DOHH2 (cell line): ENCODE data around the gene TF.

ENCODE experiments used
- EZH2phosphoT487 ChIP-seq: fragments of 200-600 bp; sonication (generic); IDR thresholded peaks from 2 replicates; pipeline ENCODE4 v1.6.1; 2017; ENCODE audit warnings: borderline replicate concordance, mild to moderate bottlenecking, antibody characterized with exemption, low read length, moderate library complexity, mixed read lengths
- TF ChIP-seq, protein P1 (sequence below): fragments of 200-600 bp; sonication (generic); IDR thresholded peaks from one replicate; pipeline ENCODE4 v1.5.1; 2014; ENCODE audit warnings: antibody characterized with exemption, mild to moderate bottlenecking, low read depth, low read length; ENCODE audit not compliant: poor library complexity, severe bottlenecking

DNA sequence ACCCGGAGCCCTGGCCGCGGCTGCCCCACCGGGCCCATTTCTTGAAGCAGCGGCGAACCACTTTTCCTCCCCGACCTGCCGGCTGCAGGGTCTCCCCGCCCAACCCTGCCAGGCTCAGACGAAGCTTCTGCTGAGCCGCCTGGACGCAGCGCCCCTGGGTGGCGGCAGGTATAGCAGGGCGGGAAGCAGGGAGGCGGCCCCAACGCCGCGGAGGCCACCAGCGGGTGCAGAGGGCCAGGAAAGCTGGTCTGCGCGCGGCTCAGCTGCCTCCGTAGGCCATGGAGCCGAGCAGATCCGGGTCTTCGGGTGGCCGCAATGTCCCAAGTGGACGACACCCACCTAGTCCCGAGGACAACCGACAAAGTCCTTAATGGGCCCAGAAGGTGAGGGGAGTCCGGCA, 37.6 kb downstream of the TF start:
- TF ChIP-seq, protein P1, sequence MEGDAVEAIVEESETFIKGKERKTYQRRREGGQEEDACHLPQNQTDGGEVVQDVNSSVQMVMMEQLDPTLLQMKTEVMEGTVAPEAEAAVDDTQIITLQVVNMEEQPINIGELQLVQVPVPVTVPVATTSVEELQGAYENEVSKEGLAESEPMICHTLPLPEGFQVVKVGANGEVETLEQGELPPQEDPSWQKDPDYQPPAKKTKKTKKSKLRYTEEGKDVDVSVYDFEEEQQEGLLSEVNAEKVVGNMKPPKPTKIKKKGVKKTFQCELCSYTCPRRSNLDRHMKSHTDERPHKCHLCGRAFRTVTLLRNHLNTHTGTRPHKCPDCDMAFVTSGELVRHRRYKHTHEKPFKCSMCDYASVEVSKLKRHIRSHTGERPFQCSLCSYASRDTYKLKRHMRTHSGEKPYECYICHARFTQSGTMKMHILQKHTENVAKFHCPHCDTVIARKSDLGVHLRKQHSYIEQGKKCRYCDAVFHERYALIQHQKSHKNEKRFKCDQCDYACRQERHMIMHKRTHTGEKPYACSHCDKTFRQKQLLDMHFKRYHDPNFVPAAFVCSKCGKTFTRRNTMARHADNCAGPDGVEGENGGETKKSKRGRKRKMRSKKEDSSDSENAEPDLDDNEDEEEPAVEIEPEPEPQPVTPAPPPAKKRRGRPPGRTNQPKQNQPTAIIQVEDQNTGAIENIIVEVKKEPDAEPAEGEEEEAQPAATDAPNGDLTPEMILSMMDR, result no peak
- no peak for TF ChIP-seq EZH2phosphoT487
